Endodermal cell (in vitro differentiated cells): ENCODE results near the gene TLR4. TPM values are rescaled to one million over a fixed set of nuclear protein-coding genes. Genes with fewer than 3 reads are reported as not detected.

Source experiments
- DNase-seq: peaks from one replicate; pipeline ENCODE4 v3.0.0-alpha.2; 2017
- H3K27ac ChIP-seq: 2 replicates; pipeline ENCODE4 v1.5.1; 2013; ENCODE audit warnings: mild to moderate bottlenecking, low read depth, low read length, moderate library complexity
- H3K27me3 ChIP-seq: 2 replicates; pipeline ENCODE4 v1.6.1; 2013; ENCODE audit warnings: mild to moderate bottlenecking, low read length, moderate library complexity; ENCODE audit not compliant: insufficient read depth, control insufficient read depth, poor library complexity, severe bottlenecking
- H3K36me3 ChIP-seq: 2 replicates; pipeline ENCODE4 v1.7.0; 2013; ENCODE audit warnings: mild to moderate bottlenecking, low read length, moderate library complexity; ENCODE audit not compliant: control insufficient read depth, insufficient read depth
- H3K4me1 ChIP-seq: one replicate; pipeline ENCODE4 v1.7.0; 2013; ENCODE audit warnings: low read length; ENCODE audit not compliant: control insufficient read depth, insufficient read depth
- H3K4me3 ChIP-seq: 2 replicates; pipeline ENCODE4 v1.5.1; 2013; ENCODE audit warnings: mild to moderate bottlenecking, low read length, moderate library complexity
- H3K9ac ChIP-seq: 2 replicates; pipeline ENCODE4 v1.6.1; 2013; ENCODE audit warnings: mild to moderate bottlenecking, low read length, moderate library complexity; ENCODE audit not compliant: poor library complexity, severe bottlenecking; ENCODE audit errors: extremely low read depth
- H3K9me3 ChIP-seq: 2 replicates; pipeline ENCODE4 v1.6.1; 2013; ENCODE audit warnings: mild to moderate bottlenecking, low read length, moderate library complexity; ENCODE audit not compliant: control insufficient read depth
- H3K27ac Mint-ChIP-seq: 2 replicates; pipeline ENCODE4 v1.8.0; 2020; ENCODE audit warnings: mixed read lengths
- H3K27me3 Mint-ChIP-seq: 2 replicates; pipeline ENCODE4 v1.8.0; 2021; ENCODE audit warnings: mild to moderate bottlenecking, mixed read lengths; ENCODE audit not compliant: insufficient read depth
- H3K36me3 Mint-ChIP-seq: 2 replicates; pipeline ENCODE4 v1.8.0; 2020; ENCODE audit warnings: low read depth, mixed read lengths
- H3K4me1 Mint-ChIP-seq: 2 replicates; pipeline ENCODE4 v1.8.0; 2020; ENCODE audit warnings: mixed read lengths
- H3K4me3 Mint-ChIP-seq: 2 replicates; pipeline ENCODE4 v1.8.0; 2020; ENCODE audit warnings: mild to moderate bottlenecking, moderate library complexity, mixed read lengths
- H3K9me3 Mint-ChIP-seq: 2 replicates; pipeline ENCODE4 v1.8.0; 2020; ENCODE audit warnings: mild to moderate bottlenecking, mixed read lengths
- WGBS, 2 experiments: methylation state at CpG; one replicate each; pipeline versions ENCODE4 v1.1.5 to v1.1.7; 2013; ENCODE audit warnings: missing lambda C conversion rate in 2 of 2, mixed read lengths in 1 of 2; ENCODE audit not compliant: insufficient coverage in 1 of 2, insufficient read length in 1 of 2; 5-methylcytosine and 5-hydroxymethylcytosine counted together
- total RNA-seq, 2 donors: library from RNA; stranded (reverse); fragmentation: NEBNext Ultra II Directional in 1 of 2; extraction: Animal tissue kit (Norgen Biotek cat#: 25700) in 1 of 2; gene quantifications; 2 replicates in 1 of 2; 3 replicates in 1 of 2; pipeline ENCODE4 v1.2.1, GENCODE V29; 2021
- TF ChIP-seq, protein P1 (sequence below): fragments of 200-600 bp; sonication (generic); conservative IDR thresholded peaks from 2 replicates; pipeline ENCODE4 v1.5.0; 2021; ENCODE audit warnings: antibody characterized with exemption, mild to moderate bottlenecking

Gene TLR4
- total RNA-seq, 2 donors from 2014 or later: 0.07 TPM; not detected in 1

DNA sequence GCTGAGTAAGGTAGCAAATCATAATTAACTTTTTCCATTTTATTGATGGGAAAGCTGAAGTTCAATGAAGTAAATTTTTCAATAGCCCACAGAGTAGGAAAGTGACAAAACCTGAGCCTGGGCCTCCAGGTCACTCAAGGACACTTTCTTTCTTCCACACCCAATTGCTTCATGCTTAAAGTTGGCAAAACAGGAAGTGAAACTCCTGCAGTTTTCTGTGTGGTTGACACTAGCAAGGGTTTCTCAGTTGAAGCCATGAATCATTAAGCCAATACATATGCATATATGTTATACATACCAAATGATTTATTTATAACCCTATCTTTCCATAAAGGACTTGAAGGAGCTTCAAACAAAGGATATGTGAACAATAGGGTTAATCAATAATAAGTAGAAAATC, 13.9 kb downstream of the TLR4 start:
- DNase-seq: no peak
- no peak overlapping the region for H3K4me3 ChIP-seq

GRCh38 chr9:117718701-117719100, 14.5 kb downstream of the TLR4 start:
- TF ChIP-seq, protein P1, sequence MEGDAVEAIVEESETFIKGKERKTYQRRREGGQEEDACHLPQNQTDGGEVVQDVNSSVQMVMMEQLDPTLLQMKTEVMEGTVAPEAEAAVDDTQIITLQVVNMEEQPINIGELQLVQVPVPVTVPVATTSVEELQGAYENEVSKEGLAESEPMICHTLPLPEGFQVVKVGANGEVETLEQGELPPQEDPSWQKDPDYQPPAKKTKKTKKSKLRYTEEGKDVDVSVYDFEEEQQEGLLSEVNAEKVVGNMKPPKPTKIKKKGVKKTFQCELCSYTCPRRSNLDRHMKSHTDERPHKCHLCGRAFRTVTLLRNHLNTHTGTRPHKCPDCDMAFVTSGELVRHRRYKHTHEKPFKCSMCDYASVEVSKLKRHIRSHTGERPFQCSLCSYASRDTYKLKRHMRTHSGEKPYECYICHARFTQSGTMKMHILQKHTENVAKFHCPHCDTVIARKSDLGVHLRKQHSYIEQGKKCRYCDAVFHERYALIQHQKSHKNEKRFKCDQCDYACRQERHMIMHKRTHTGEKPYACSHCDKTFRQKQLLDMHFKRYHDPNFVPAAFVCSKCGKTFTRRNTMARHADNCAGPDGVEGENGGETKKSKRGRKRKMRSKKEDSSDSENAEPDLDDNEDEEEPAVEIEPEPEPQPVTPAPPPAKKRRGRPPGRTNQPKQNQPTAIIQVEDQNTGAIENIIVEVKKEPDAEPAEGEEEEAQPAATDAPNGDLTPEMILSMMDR: no peak
- H3K4me3 ChIP-seq: no peak overlapping the region
- no peaks in the 10 kb centered on the region for H3K9me3 Mint-ChIP-seq
- no peak overlapping the region for H3K27ac ChIP-seq
- no peak overlapping the region for H3K27ac Mint-ChIP-seq
- H3K4me3 Mint-ChIP-seq: no peak overlapping the region
- H3K4me1 Mint-ChIP-seq: peaks cover 32% of the 10 kb centered on the region
- H3K36me3 ChIP-seq: no peaks in the 10 kb centered on the region
- no peak overlapping the region for H3K9ac ChIP-seq
- H3K27me3 ChIP-seq: no peaks in the 10 kb centered on the region
- H3K36me3 Mint-ChIP-seq: no peaks in the 10 kb centered on the region
- H3K27me3 Mint-ChIP-seq: no peaks in the 10 kb centered on the region
- H3K4me1 ChIP-seq: peaks cover 12% of the 10 kb centered on the region
- no peak for DNase-seq
- WGBS, 2 experiments: 91 to 94% methylated on average over 2 of the region's 2 CpGs
- no peaks in the 10 kb centered on the region for H3K9me3 ChIP-seq

More for the DNA sequence above, 13.9 kb downstream of the TLR4 start:
- Histone ChIP-seq H3K27me3 (no peaks in the 10 kb centered on the region), H3K36me3 (no peaks in the 10 kb centered on the region), H3K9ac (no peak overlapping the region), H3K9me3 (no peaks in the 10 kb centered on the region), H3K27ac (no peak overlapping the region), H3K4me1 (peaks cover 7% of the 10 kb centered on the region)
- Mint-ChIP-seq H3K27ac (no peak overlapping the region), H3K4me3 (no peak overlapping the region), H3K4me1 (peaks cover 26% of the 10 kb centered on the region), H3K36me3 (no peaks in the 10 kb centered on the region), H3K9me3 (no peaks in the 10 kb centered on the region), H3K27me3 (peaks cover 3% of the 10 kb centered on the region)
- TF ChIP-seq, protein P1: no peak

- Histone ChIP-seq H3K27ac (no peak overlapping the region), H3K9me3 (no peaks in the 10 kb centered on the region), H3K27me3 (no peaks in the 10 kb centered on the region), H3K9ac (no peak overlapping the region), H3K4me1 (peaks cover 13% of the 10 kb centered on the region), H3K4me3 (no peak overlapping the region), H3K36me3 (no peaks in the 10 kb centered on the region)
- peaks cover 36% of the 10 kb centered on the region for H3K4me1 Mint-ChIP-seq
- H3K36me3 Mint-ChIP-seq: no peaks in the 10 kb centered on the region
- no peaks in the 10 kb centered on the region for H3K27me3 Mint-ChIP-seq
- DNase-seq: no peak
- H3K9me3 Mint-ChIP-seq: no peaks in the 10 kb centered on the region
- 93 to 97% methylated on average over 6 to 7 of the region's 7 CpGs for WGBS, 2 experiments
- H3K27ac Mint-ChIP-seq: no peak overlapping the region
- TF ChIP-seq, protein P1: no peak
- H3K4me3 Mint-ChIP-seq: no peak overlapping the region
These were observed 15.1 kb downstream of the TLR4 start for GRCh38 chr9:117719161-117719920.
